SK-N-SH (cell line): ENCODE data around the gene VSIG2. TPM values are rescaled to one million over a fixed set of nuclear protein-coding genes. Genes with fewer than 3 reads are reported as not detected.

Experiments
- CTCF ChIA-PET: fragments of 300-600, 350-600 bp; formaldehyde crosslinking; extraction: SDS; loops from one replicate; lab custom pipeline; 2021; lab: Yijun Ruan, JAX
- POLR2A ChIA-PET: fragments of 350-600 bp; sonication (Branson Sonifier 250); formaldehyde crosslinking; extraction: SDS; loops from one replicate; lab custom pipeline; 2020; ENCODE audit warnings: antibody characterized with exemption, inconsistent platforms; lab: Yijun Ruan, JAX
- DNase-seq: peaks from one replicate; pipeline ENCODE4 v3.0.0; 2012
- H2AFZ ChIP-seq: fragments of 200-600 bp; sonication (generic); 2 replicates; pipeline ENCODE4 v1.8.1; 2016; ENCODE audit warnings: antibody characterized with exemption, mild to moderate bottlenecking, low read depth
- H3F3A ChIP-seq: fragments of 200-600 bp; sonication (generic); replicated peaks from 2 replicates; pipeline ENCODE3; 2016; ENCODE audit warnings: antibody characterized with exemption, mild to moderate bottlenecking; ENCODE audit not compliant: insufficient read depth
- H3K27ac ChIP-seq, 2 experiments: fragments of 200-500 bp in 1 of 2; fragments of 200-600 bp in 1 of 2; sonication (Bioruptor generic) in 1 of 2; sonication (generic), shearing (Covaris generic) in 1 of 2; 2 replicates each; pipeline versions ENCODE4 v1.5.1 to v1.6.1; 2014 to 2016; ENCODE audit warnings: low read depth in 2 of 2, inconsistent platforms in 1 of 2, low read length in 1 of 2, mild to moderate bottlenecking in 1 of 2, mixed read lengths in 1 of 2
- H3K27me3 ChIP-seq: fragments of 200-600 bp; sonication (generic), shearing (Covaris generic); 2 replicates; pipeline ENCODE4 v1.6.1; 2016; ENCODE audit warnings: mixed run types; ENCODE audit not compliant: insufficient read depth
- H3K36me3 ChIP-seq, 2 experiments: fragments of 200-500 bp in 1 of 2; fragments of 200-600 bp in 1 of 2; sonication (Bioruptor generic) in 1 of 2; sonication (generic) in 1 of 2; replicated peaks in 1 of 2; 2 replicates each; pipeline versions ENCODE3 to v1.5.1; 2014 to 2016; ENCODE audit warnings: low read length in 1 of 2, mild to moderate bottlenecking in 1 of 2; ENCODE audit not compliant: insufficient read depth in 2 of 2, control insufficient read depth in 1 of 2
- H3K4me1 ChIP-seq, 2 experiments: fragments of 200-500 bp in 1 of 2; fragments of 200-600 bp in 1 of 2; sonication (Bioruptor generic) in 1 of 2; sonication (generic), shearing (Covaris generic) in 1 of 2; 2 replicates each; pipeline versions ENCODE4 v1.5.1 to v1.6.1; 2014 to 2016; ENCODE audit warnings: low read depth in 1 of 2, low read length in 1 of 2, mixed run types in 1 of 2; ENCODE audit not compliant: insufficient read depth in 2 of 2, control insufficient read depth in 1 of 2
- H3K4me2 ChIP-seq: fragments of 200-600 bp; sonication (generic), shearing (Covaris generic); 2 replicates; pipeline ENCODE4 v1.6.1; 2017; ENCODE audit warnings: mixed run types
- H3K4me3 ChIP-seq, 2 experiments: fragments of 200-500 bp in 1 of 2; fragments of 200-600 bp in 1 of 2; sonication (Bioruptor generic) in 1 of 2; sonication (generic), shearing (Covaris generic) in 1 of 2; 2 replicates each; pipeline versions ENCODE4 v1.5.1 to v1.8.1; 2014 to 2016; ENCODE audit warnings: low read depth in 2 of 2, inconsistent platforms in 1 of 2, low read length in 1 of 2, mild to moderate bottlenecking in 1 of 2, mixed read lengths in 1 of 2, moderate library complexity in 1 of 2
- H3K79me2 ChIP-seq: fragments of 200-600 bp; sonication (generic); 2 replicates; pipeline ENCODE4 v1.8.1; 2017; ENCODE audit warnings: mild to moderate bottlenecking; ENCODE audit not compliant: insufficient read depth
- H3K9ac ChIP-seq: fragments of 200-600 bp; sonication (generic); 2 replicates; pipeline ENCODE4 v1.6.1; 2017; ENCODE audit warnings: mixed run types
- H3K9me2 ChIP-seq: fragments of 200-600 bp; sonication (generic); 2 replicates; pipeline ENCODE4 v1.6.1; 2017; ENCODE audit warnings: mixed run types
- H3K9me3 ChIP-seq: fragments of 200-600 bp; sonication (generic); 2 replicates; pipeline ENCODE4 v1.6.1; 2017; ENCODE audit warnings: mixed run types, mild to moderate bottlenecking, moderate library complexity
- H4K20me1 ChIP-seq: fragments of 200-600 bp; sonication (generic); 2 replicates; pipeline ENCODE4 v1.6.1; 2017; ENCODE audit warnings: mild to moderate bottlenecking, mixed run types; ENCODE audit not compliant: insufficient read depth
- ELF1 ChIP-seq: IDR thresholded peaks from 2 replicates; pipeline ENCODE4 v1.4.0; 2012
- FOSL2 ChIP-seq: IDR thresholded peaks from 2 replicates; pipeline ENCODE4 v1.4.0; 2012; ENCODE audit warnings: low read depth, mild to moderate bottlenecking, moderate library complexity, borderline replicate concordance
- JUND ChIP-seq: IDR thresholded peaks from 2 replicates; pipeline ENCODE4 v1.4.0; 2012
- MXI1 ChIP-seq: IDR thresholded peaks from 2 replicates; pipeline ENCODE4 v1.6.1; 2012; ENCODE audit warnings: mild to moderate bottlenecking, low read depth, low read length, improper control_type of control experiment
- NFIC ChIP-seq: IDR thresholded peaks from 2 replicates; pipeline ENCODE4 v1.4.0; 2012; ENCODE audit warnings: borderline replicate concordance
- WGBS: methylation state at CpG from one replicate; pipeline ENCODE4 v1.1.6; 2017; ENCODE audit warnings: low lambda C conversion rate; 5-methylcytosine and 5-hydroxymethylcytosine counted together
- polyA plus RNA-seq, 3 experiments: library from polyadenylated mRNA; depleted of rRNA; stranded (reverse); fragments of >200 nt; gene quantifications; 2 replicates each; pipeline ENCODE4 v1.2.3, GENCODE V29; 2012
- TF ChIP-seq, protein P1 (sequence below): fragments of 200-600 bp; sonication (generic); IDR thresholded peaks from 2 replicates; pipeline ENCODE4 v1.6.1; 2017; ENCODE audit warnings: antibody characterized with exemption, mild to moderate bottlenecking, moderate library complexity
- TF ChIP-seq, protein P2 (sequence below): IDR thresholded peaks from 2 replicates; pipeline ENCODE4 v1.6.1; 2012; ENCODE audit warnings: mild to moderate bottlenecking, low read depth, low read length, moderate library complexity
- TF ChIP-seq, protein P3 (sequence below): fragments of 150-350 bp; IDR thresholded peaks from 2 replicates; pipeline ENCODE4 v1.6.1; 2017; ENCODE audit warnings: antibody characterized with exemption, low read length, low read depth, borderline replicate concordance
- TF ChIP-seq, protein P4 (sequence below): IDR thresholded peaks from 2 replicates; pipeline ENCODE4 v1.4.0; 2012; ENCODE audit warnings: low read depth
- TF ChIP-seq, protein P5 (sequence below): IDR thresholded peaks from 2 replicates; pipeline ENCODE4; 2012
- TF ChIP-seq, protein P6 (sequence below): IDR thresholded peaks from 2 replicates; pipeline ENCODE4 v1.4.0; 2012; ENCODE audit warnings: low read depth, borderline replicate concordance
- TF ChIP-seq, protein P7 (sequence below): IDR thresholded peaks from 2 replicates; pipeline ENCODE4 v1.4.0; 2012; ENCODE audit warnings: low read depth, borderline replicate concordance

Gene VSIG2
- polyA plus RNA-seq, 1 of the 3 experiments (the other 2 are of a cell fraction), result not detected

DNA sequence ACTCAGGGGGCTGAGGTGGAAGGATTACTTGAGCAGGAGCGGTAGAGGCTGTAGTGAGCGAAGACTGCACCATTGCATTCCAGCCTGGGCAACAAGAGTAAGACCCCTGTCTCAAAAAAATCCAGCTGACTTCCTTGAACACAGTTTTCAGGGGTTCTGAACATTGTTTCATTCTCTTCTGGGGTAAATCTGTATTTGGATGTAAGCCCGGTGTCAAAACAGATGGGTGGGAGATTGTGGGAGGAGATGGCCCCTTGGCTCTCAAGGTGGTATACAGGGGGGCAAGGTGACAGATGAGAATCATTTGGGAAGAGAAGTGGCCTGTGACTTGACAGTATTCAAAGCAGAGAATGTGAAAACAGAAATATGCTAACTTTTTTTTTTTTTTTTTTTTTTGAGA, 5.3 kb upstream of the VSIG2 start:
- H3K36me3 ChIP-seq, result no peaks in the 10 kb centered on the region
- no peak overlapping the region for H3K27ac ChIP-seq
- no peak for DNase-seq
- H3K79me2 ChIP-seq, result no peaks in the 10 kb centered on the region
- H4K20me1 ChIP-seq, result no peaks in the 10 kb centered on the region
- ChIA-PET POLR2A (no interaction called here), CTCF (interaction anchor here (1.1 to 3.5 kb wide), 7 partner anchors 11 to 113 kb away, joined by 3 to 17 read pairs (median 7); partner anchors contain the start of gene NRGN)
- H2AFZ ChIP-seq, result no peak overlapping the region
- H3K9ac ChIP-seq, result no peak overlapping the region
- no peaks in the 10 kb centered on the region for H3K9me3 ChIP-seq
- TF ChIP-seq, protein P1, sequence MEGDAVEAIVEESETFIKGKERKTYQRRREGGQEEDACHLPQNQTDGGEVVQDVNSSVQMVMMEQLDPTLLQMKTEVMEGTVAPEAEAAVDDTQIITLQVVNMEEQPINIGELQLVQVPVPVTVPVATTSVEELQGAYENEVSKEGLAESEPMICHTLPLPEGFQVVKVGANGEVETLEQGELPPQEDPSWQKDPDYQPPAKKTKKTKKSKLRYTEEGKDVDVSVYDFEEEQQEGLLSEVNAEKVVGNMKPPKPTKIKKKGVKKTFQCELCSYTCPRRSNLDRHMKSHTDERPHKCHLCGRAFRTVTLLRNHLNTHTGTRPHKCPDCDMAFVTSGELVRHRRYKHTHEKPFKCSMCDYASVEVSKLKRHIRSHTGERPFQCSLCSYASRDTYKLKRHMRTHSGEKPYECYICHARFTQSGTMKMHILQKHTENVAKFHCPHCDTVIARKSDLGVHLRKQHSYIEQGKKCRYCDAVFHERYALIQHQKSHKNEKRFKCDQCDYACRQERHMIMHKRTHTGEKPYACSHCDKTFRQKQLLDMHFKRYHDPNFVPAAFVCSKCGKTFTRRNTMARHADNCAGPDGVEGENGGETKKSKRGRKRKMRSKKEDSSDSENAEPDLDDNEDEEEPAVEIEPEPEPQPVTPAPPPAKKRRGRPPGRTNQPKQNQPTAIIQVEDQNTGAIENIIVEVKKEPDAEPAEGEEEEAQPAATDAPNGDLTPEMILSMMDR, result no peak
- TF ChIP-seq JUND (no peak), ELF1 (no peak), FOSL2 (no peak)
- TF ChIP-seq, protein P2, sequence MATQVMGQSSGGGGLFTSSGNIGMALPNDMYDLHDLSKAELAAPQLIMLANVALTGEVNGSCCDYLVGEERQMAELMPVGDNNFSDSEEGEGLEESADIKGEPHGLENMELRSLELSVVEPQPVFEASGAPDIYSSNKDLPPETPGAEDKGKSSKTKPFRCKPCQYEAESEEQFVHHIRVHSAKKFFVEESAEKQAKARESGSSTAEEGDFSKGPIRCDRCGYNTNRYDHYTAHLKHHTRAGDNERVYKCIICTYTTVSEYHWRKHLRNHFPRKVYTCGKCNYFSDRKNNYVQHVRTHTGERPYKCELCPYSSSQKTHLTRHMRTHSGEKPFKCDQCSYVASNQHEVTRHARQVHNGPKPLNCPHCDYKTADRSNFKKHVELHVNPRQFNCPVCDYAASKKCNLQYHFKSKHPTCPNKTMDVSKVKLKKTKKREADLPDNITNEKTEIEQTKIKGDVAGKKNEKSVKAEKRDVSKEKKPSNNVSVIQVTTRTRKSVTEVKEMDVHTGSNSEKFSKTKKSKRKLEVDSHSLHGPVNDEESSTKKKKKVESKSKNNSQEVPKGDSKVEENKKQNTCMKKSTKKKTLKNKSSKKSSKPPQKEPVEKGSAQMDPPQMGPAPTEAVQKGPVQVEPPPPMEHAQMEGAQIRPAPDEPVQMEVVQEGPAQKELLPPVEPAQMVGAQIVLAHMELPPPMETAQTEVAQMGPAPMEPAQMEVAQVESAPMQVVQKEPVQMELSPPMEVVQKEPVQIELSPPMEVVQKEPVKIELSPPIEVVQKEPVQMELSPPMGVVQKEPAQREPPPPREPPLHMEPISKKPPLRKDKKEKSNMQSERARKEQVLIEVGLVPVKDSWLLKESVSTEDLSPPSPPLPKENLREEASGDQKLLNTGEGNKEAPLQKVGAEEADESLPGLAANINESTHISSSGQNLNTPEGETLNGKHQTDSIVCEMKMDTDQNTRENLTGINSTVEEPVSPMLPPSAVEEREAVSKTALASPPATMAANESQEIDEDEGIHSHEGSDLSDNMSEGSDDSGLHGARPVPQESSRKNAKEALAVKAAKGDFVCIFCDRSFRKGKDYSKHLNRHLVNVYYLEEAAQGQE, result no peak
- TF ChIP-seq, protein P3, sequence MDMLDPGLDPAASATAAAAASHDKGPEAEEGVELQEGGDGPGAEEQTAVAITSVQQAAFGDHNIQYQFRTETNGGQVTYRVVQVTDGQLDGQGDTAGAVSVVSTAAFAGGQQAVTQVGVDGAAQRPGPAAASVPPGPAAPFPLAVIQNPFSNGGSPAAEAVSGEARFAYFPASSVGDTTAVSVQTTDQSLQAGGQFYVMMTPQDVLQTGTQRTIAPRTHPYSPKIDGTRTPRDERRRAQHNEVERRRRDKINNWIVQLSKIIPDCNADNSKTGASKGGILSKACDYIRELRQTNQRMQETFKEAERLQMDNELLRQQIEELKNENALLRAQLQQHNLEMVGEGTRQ, result no peak
- TF ChIP-seq, protein P4, sequence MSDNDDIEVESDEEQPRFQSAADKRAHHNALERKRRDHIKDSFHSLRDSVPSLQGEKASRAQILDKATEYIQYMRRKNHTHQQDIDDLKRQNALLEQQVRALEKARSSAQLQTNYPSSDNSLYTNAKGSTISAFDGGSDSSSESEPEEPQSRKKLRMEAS, result no peak
- peaks cover 6% of the 10 kb centered on the region for H3F3A ChIP-seq
- no peak overlapping the region for H3K4me3 ChIP-seq
- WGBS, result 95% methylated on average over 3 of the region's 3 CpGs
- H3K27me3 ChIP-seq, result no peaks in the 10 kb centered on the region
- H3K4me2 ChIP-seq, result no peak overlapping the region
- H3K4me1 ChIP-seq, result peaks cover 0 to 5% of the 10 kb centered on the region in 2 experiments; a peak in 1 of 4 replicates
- H3K9me2 ChIP-seq, result no peaks in the 10 kb centered on the region

DNA sequence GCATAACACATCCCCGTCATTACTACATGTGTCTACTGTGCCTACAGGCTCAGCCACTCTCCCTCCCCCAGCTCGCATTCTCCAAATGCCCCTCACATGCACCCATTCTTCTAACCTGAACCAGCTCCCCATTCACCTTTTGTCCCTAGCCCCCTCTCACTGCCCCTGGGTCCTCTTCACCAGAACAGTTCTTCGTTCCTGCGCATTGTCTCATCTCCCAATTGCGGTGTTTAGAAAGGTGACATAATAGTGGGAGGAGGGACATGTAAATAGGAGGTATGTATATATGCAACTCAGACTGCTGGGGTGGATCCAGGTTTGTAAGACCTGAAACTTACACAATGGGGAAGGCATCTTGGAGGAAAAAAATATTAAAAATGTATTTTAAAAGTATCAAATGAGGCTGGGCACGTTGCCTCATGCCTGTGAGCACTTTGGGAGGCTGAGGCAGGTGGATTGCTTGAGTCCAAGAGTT, 4.7 kb upstream of the VSIG2 start:
- H3K4me2 ChIP-seq, result no peak overlapping the region
- H3K36me3 ChIP-seq, result no peaks in the 10 kb centered on the region
- WGBS, result 92% methylated on average over 6 of the region's 6 CpGs
- no peak overlapping the region for H3K9ac ChIP-seq
- H3K4me3 ChIP-seq, result no peak overlapping the region
- H3K4me1 ChIP-seq, result peaks cover 0 to under 1% of the 10 kb centered on the region in 2 experiments; a peak in 1 of 4 replicates
- ChIA-PET POLR2A (no interaction called here), CTCF (interaction anchor here (1.1 to 3.5 kb wide), 6 partner anchors 11 to 112 kb away, joined by 3 to 17 read pairs (median 7); partner anchors contain the start of gene NRGN)
- no peak overlapping the region for H3K27ac ChIP-seq
- no peak overlapping the region for H2AFZ ChIP-seq
- no peaks in the 10 kb centered on the region for H3K9me3 ChIP-seq
- H3K9me2 ChIP-seq, result no peaks in the 10 kb centered on the region
- peaks cover 6% of the 10 kb centered on the region for H3F3A ChIP-seq
- no peaks in the 10 kb centered on the region for H3K27me3 ChIP-seq
- no peak for DNase-seq
- H3K79me2 ChIP-seq, result no peaks in the 10 kb centered on the region
- H4K20me1 ChIP-seq, result no peaks in the 10 kb centered on the region
- TF ChIP-seq, protein P1, result no peak
- TF ChIP-seq, protein P5, sequence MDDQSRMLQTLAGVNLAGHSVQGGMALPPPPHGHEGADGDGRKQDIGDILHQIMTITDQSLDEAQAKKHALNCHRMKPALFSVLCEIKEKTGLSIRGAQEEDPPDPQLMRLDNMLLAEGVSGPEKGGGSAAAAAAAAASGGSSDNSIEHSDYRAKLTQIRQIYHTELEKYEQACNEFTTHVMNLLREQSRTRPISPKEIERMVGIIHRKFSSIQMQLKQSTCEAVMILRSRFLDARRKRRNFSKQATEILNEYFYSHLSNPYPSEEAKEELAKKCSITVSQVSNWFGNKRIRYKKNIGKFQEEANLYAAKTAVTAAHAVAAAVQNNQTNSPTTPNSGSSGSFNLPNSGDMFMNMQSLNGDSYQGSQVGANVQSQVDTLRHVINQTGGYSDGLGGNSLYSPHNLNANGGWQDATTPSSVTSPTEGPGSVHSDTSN, result no peak
- no peak for TF ChIP-seq JUND
- no peak for TF ChIP-seq ELF1
- no peak for TF ChIP-seq MXI1
- TF ChIP-seq, protein P6, sequence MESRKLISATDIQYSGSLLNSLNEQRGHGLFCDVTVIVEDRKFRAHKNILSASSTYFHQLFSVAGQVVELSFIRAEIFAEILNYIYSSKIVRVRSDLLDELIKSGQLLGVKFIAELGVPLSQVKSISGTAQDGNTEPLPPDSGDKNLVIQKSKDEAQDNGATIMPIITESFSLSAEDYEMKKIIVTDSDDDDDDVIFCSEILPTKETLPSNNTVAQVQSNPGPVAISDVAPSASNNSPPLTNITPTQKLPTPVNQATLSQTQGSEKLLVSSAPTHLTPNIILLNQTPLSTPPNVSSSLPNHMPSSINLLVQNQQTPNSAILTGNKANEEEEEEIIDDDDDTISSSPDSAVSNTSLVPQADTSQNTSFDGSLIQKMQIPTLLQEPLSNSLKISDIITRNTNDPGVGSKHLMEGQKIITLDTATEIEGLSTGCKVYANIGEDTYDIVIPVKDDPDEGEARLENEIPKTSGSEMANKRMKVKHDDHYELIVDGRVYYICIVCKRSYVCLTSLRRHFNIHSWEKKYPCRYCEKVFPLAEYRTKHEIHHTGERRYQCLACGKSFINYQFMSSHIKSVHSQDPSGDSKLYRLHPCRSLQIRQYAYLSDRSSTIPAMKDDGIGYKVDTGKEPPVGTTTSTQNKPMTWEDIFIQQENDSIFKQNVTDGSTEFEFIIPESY, result no peak
- no peak for TF ChIP-seq NFIC
- TF ChIP-seq, protein P7, sequence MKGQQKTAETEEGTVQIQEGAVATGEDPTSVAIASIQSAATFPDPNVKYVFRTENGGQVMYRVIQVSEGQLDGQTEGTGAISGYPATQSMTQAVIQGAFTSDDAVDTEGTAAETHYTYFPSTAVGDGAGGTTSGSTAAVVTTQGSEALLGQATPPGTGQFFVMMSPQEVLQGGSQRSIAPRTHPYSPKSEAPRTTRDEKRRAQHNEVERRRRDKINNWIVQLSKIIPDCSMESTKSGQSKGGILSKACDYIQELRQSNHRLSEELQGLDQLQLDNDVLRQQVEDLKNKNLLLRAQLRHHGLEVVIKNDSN, result no peak
